Hematopoietic multipotent progenitor cell treated with erythropoietin and hydrocortisone succinate and interleukin-3 and kit ligand, for 17 days (in vitro differentiated cells): ENCODE measurements around the gene HIVEP2.

ENCODE experiments used
- DNase-seq: peaks from one replicate; pipeline ENCODE4 v3.0.0-alpha.2; 2015; ENCODE audit warnings: low spot score

Gene HIVEP2

GRCh38 chr6:142887517-142887916 is 57.5 kb downstream of the HIVEP2 start:
- no peak for DNase-seq

- DNase-seq: no peak
Measured at GRCh38 chr6:142886431-142887170, 58.4 kb downstream of the HIVEP2 start.

GRCh38 chr6:142885182-142885867 is 59.7 kb downstream of the HIVEP2 start:
- DNase-seq: no peak

- no peak for DNase-seq
Measured at GRCh38 chr6:142884214-142885035, 60.6 kb downstream of the HIVEP2 start.

GRCh38 chr6:142883011-142883410 is 62.0 kb downstream of the HIVEP2 start:
- no peak for DNase-seq

GRCh38 chr6:142881761-142882160 is 63.2 kb downstream of the HIVEP2 start:
- no peak for DNase-seq

- DNase-seq: no peak
Measured at GRCh38 chr6:142881290-142881689, 63.7 kb downstream of the HIVEP2 start.

GRCh38 chr6:142880201-142880600 is 64.8 kb downstream of the HIVEP2 start:
- no peak for DNase-seq

GRCh38 chr6:142879527-142879926 is 65.4 kb downstream of the HIVEP2 start:
- no peak for DNase-seq

- DNase-seq: no peak
Measured at GRCh38 chr6:142879076-142879475, 65.9 kb downstream of the HIVEP2 start.

- DNase-seq: no peak
Measured at GRCh38 chr6:142878407-142878806, 66.6 kb downstream of the HIVEP2 start.

- no peak for DNase-seq
Measured at GRCh38 chr6:142874676-142875075, 70.3 kb downstream of the HIVEP2 start.

GRCh38 chr6:142872376-142872775 is 72.6 kb downstream of the HIVEP2 start:
- no peak for DNase-seq

GRCh38 chr6:142871910-142872331 is 73.1 kb downstream of the HIVEP2 start:
- DNase-seq: no peak

- no peak for DNase-seq
Measured at GRCh38 chr6:142870787-142871415, 74.1 kb downstream of the HIVEP2 start.

- no peak for DNase-seq
Measured at GRCh38 chr6:142868917-142869316, 76.1 kb downstream of the HIVEP2 start.

- no peak for DNase-seq
Measured at GRCh38 chr6:142867988-142868812, 76.8 kb downstream of the HIVEP2 start.

- DNase-seq: no peak
Measured at GRCh38 chr6:142867355-142867801, 77.6 kb downstream of the HIVEP2 start.

GRCh38 chr6:142863981-142864380 is 81.0 kb downstream of the HIVEP2 start:
- DNase-seq: no peak

- DNase-seq: no peak
Measured at GRCh38 chr6:142861711-142862110, 83.3 kb downstream of the HIVEP2 start.

GRCh38 chr6:142860498-142860897 is 84.5 kb downstream of the HIVEP2 start:
- no peak for DNase-seq
